Motor neuron (in vitro differentiated cells): ENCODE data around the gene CNOT10. TPM values are rescaled to one million over a fixed set of nuclear protein-coding genes. Genes with fewer than 3 reads are reported as not detected.

Experiments
- ATAC-seq, 8 experiments: fragments of 200-7000 bp; cut with Tn5 transposase; replicated peaks in 6 of 8; 2 replicates each; pipeline ENCODE4 v1.8.0; 2021; ENCODE audit warnings: mild to moderate bottlenecking in 8 of 8, moderate library complexity in 8 of 8
- H3K27ac ChIP-seq, 2 donors: fragments of 250-450 bp; sonication (Bioruptor Pico); 2 replicates each; pipeline ENCODE4 v1.9.0; 2021; ENCODE audit warnings: antibody characterized with exemption in 2 of 2, mild to moderate bottlenecking in 2 of 2, moderate library complexity in 1 of 2
- H3K4me1 ChIP-seq, 2 donors: fragments of 250-450 bp; sonication (Bioruptor Pico); replicated peaks in 1 of 2; 2 replicates each; pipeline ENCODE4 v1.6.1; 2021; ENCODE audit warnings: antibody characterized with exemption in 2 of 2, mild to moderate bottlenecking in 2 of 2, moderate library complexity in 1 of 2
- H3K4me3 ChIP-seq, 5 donors: fragments of 250-450 bp; sonication (Bioruptor Pico); 2 replicates each; pipeline ENCODE4 v1.9.0; 2021; ENCODE audit warnings: antibody characterized with exemption in 5 of 5, mild to moderate bottlenecking in 5 of 5, moderate library complexity in 4 of 5
- WGBS, 10 experiments: fragments of 450-650 bp; shearing (Covaris generic); methylation state at CpG; one replicate each; pipeline ENCODE4 v1.0.0; 2022; 5-methylcytosine and 5-hydroxymethylcytosine counted together
- in situ Hi-C, 9 experiments: fragments of 400-800 bp; cut with MboI; loops; one replicate each; pipeline ENCODE4 v1.15.0; 2021; ENCODE audit warnings: low sequenced_read_pairs in 9 of 9, low pct_unique_long_range_greater_than_20kb in 2 of 9; ENCODE audit not compliant: unreplicated experiment in 9 of 9
- total RNA-seq, 8 experiments: library from RNA; unstranded; fragments of 300-600 nt; gene quantifications; 2 replicates each; pipeline versions ENCODE4 v1.2.3 to v1.2.4, GENCODE V29; 2022

CNOT10 gene
- total RNA-seq, 8 experiments from 2014 or later, result 19.2 to 43.1 (median 33.6) TPM

DNA sequence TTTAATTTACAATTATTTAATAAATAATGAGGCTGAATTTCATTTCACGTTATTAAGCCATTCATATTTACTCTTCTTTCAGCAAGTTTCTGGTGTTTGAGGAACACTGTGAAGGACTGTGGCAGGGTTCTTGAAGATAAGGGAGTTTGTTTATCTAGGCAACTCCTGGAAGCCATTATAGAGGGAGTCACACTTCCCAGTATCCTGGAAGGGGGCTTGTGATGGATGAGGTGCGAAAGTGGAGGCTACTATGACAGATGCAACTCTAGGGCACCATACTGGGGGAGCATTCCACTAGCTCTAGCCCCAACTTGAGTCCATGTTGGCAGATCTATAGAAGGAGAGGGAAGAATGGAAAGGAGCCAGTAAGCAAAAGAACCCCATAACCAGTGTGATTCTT lies 14.4 kb downstream of the CNOT10 start:
- in situ Hi-C loops, result no loop called here
- Histone ChIP-seq H3K4me1 (peaks cover 0 to 4% of the 10 kb centered on the region in 2 donors), H3K4me3 (no peak overlapping the region), H3K27ac (no peak overlapping the region)
- ATAC-seq, result no peak
- WGBS, 10 experiments, result 0 to 100% (median 96%) methylated on average over 1 to 2 of the region's 2 CpGs

DNA sequence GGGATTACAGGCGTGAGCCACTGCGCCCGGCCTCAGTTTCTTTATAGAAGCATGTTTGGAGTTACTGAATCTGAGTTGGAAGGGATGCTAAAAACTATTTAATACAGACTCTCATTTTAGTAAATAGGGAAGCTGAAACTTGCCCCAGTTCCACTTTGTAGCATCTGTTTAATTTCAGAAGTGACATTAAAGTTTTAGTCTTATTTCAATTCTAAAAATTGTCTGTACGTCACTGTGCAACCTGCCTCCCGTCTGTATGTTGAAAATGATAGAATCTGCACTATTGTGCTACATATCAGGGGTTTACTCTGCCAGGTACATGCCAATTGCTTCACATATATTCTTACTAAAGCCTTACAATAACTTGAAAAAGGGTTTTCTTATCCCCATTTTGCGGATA lies 15.3 kb downstream of the CNOT10 start:
- Histone ChIP-seq H3K27ac (no peak overlapping the region), H3K4me3 (no peak overlapping the region), H3K4me1 (peaks cover 0 to 4% of the 10 kb centered on the region in 2 donors)
- WGBS, 10 experiments, result 0 to 100% (median 62%) methylated on average over 1 to 3 of the region's 6 CpGs
- in situ Hi-C loops, result no loop called here
- no peak for ATAC-seq

DNA sequence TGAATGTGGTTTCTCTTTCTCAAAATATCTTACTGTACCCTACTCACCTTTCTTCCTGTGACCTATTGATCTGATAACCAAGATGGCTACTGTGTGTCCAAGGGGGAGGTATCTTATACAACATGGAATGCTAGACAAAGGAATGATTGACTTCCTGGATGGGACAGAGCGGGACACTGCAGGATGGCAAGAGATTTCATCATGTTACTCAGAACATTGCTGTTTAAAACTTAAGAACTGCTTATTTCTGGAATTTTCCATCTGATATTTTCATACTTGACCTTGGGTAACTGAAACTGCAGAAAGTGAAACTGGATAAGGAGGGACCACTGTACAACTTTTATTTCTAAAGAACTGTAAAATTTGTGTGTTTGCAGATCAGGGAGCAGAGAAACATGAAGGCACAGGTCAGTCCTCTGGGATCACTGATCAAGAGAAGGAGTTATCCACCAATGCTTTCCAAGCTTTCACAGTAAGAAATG lies 18.5 kb downstream of the CNOT10 start:
- ATAC-seq, result peak in 5 of 8 experiments; percentile 50 to 90 (median 73)
- in situ Hi-C loops, result no loop called here
- H3K4me1 ChIP-seq, result peaks cover 0 to 4% of the 10 kb centered on the region in 2 donors
- peak overlapping the region; percentile 54 to 81 for H3K27ac ChIP-seq
- WGBS, 10 experiments, result 60 to 100% (median 79%) methylated on average over 1 of the region's 1 CpG; no CpG with 5 or more reads in 2 of the 10 experiments
- H3K4me3 ChIP-seq, result peak overlapping the region in 2 of 5 donors; percentile 1 to 20

DNA sequence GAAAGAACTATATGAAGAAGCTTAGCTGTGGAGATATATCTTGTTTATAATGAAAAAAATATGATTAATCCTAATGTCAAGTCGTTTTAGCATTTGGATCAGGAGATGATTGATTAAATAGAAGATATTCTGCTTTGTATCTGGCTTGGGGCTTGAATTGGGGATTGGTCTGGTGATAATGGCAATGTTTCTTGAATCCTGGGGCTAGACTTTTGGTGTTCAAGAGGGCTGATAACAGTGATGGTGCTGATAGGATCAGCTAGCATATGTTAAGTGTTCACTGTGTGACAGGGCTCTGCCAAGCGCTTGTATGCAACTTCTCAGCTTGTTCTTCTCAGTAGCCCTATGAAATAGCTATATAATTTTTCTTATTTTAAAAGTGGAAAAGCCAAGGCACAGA lies 20.2 kb downstream of the CNOT10 start:
- H3K4me1 ChIP-seq, result peaks cover 0 to 4% of the 10 kb centered on the region in 2 donors
- H3K27ac ChIP-seq, result no peak overlapping the region
- peak in 2 of 8 experiments; percentile 29 to 34 for ATAC-seq
- WGBS, 10 experiments, result 0 to 94% (median 88%) methylated on average over 1 to 2 of the region's 2 CpGs; no CpG with 5 or more reads in 1 of the 10 experiments
- H3K4me3 ChIP-seq, result no peak overlapping the region
- in situ Hi-C loops, result no loop called here

DNA sequence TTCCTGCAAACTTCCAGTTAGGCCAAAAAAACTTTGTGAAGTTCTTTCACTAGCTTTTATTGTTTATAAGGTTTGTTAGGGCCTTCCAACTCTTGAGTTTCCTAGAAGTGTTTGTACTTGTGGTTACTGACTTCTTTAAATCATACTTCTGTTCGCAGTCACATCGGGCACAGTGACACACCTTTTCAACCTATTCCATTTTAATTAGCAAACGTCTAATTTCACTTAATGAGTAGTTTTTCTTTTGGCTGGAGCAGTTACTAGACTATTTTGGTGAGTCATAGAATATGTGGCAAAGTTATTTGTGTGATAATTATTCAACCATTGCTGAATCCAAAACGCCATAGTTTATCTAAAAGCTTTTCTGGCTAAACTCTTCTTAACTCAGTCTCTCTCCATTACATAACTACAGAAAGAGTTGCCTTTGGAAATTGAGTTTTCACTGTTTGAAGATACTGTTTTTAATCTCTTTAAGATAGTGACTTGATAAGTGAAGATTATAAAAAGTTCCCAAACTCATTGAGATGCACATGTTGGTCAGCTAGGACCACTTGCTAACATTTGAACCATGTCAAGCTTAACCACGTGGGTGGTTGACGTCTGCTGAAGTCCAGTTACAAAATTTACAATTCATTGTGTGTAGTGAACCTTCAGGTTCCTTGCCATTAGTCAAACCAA lies 21.5 kb downstream of the CNOT10 start:
- Histone ChIP-seq H3K27ac (no peak overlapping the region), H3K4me3 (no peak overlapping the region), H3K4me1 (peaks cover 0 to 4% of the 10 kb centered on the region in 2 donors)
- in situ Hi-C loops, result no loop called here
- no peak for ATAC-seq
- 42 to 97% (median 80%) methylated on average over 1 to 6 of the region's 6 CpGs for WGBS, 10 experiments

DNA sequence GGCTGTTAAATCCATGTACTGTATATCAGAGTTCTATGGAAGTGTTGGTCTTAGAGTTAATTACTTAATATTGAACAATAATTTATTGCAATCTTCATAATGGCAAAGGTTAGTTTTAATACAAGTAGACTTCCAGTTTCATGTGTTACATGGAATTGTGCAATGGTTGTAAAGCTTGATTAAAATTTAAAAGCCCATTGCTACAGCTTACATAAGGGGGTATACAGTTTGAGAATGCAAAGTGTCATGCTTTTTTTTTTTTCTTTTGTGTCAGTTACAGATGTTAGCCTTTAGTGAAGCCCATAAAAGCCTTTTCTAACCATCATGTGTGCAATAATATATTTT lies 22.0 kb downstream of the CNOT10 start:
- ATAC-seq, result no peak
- Histone ChIP-seq H3K27ac (no peak overlapping the region), H3K4me3 (no peak overlapping the region), H3K4me1 (peaks cover 0 to 4% of the 10 kb centered on the region in 2 donors)
- in situ Hi-C loops, result no loop called here

DNA sequence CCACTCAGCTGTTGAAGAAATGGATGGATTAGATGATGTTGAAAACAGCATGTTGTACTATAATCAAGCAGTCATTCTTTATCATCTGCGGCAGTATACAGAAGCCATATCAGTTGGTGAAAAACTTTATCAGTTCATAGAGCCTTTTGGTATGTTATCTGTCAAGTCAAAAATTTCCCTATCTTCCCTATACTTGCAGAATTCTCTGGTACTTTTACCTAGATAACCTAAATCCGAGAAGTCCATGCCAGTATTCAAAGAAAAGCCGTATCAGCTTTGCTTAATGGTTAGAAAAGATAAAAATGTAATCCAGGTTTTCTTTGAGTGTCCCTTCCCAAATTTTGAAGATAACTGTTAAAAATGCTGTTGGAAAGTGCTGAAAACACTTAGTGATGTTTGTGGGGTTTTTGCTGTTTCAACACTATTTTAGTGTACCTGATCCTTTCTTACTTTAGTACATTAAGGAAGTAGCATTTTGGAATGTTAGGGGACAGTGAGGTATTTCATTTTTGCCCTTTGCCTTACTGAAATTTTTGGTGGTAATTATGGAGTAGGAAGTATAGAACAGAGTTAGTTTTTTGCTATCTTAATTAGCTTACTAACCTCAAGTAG lies 23.8 kb downstream of the CNOT10 start:
- Histone ChIP-seq H3K4me3 (no peak overlapping the region), H3K4me1 (no peaks in the 10 kb centered on the region), H3K27ac (no peak overlapping the region)
- ATAC-seq, result no peak
- WGBS, 10 experiments, result 92 to 100% (median 100%) methylated on average over 2 to 3 of the region's 3 CpGs; no CpG with 5 or more reads in 2 of the 10 experiments
- in situ Hi-C loops, result no loop called here

DNA sequence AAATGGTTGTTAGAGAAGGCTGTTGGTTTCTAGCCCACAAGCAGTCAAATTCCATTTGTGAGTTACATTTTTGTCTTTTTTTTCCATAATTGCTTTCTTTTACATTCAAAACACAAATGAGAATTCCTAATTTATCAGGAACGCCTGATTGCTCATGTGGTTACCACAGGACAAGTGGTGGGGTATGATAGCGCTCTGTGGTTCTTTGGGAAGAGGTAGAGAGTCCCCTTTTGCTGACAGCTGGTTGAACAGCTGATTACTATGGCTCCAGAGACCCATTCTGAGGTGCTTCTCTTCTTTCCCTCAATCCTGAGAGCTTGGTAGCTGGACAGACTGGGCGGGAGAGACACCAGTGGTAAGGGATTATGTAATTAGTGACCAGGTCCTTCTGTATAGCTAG lies 24.4 kb downstream of the CNOT10 start:
- no peak overlapping the region for H3K27ac ChIP-seq
- WGBS, 10 experiments, result 86 to 100% (median 98%) methylated on average over 1 to 3 of the region's 3 CpGs; no CpG with 5 or more reads in 2 of the 10 experiments
- in situ Hi-C loops, result no loop called here

DNA sequence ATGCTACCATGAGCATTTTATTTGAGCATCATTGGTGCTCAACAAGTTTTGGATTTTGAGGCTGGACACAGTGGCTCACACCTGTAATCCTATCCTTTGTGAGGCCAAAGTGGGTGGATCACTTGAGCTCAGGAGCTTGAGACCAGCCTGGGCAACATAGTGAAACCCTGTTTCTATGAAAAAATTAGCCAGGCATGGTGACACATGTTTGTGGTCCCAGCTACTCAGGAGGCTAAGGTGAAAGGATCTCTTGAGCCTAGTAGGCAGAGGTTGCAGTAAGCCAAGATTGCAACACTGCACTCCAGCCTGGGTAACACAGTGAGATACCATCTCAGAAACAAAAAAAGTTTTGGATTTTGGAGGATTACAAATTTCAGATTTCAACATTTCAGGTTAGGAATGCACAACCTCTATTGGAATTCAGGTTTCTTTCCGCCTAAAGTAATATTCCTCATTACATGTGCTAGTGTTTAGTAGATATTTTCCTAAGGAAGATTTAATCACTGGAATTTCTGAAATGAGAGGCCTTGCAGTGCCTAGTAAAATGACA lies 27.6 kb downstream of the CNOT10 start:
- WGBS, 10 experiments, result 88 to 100% (median 100%) methylated on average over 1 of the region's 1 CpG; no CpG with 5 or more reads in 2 of the 10 experiments
- no peak for ATAC-seq
- in situ Hi-C loops, result no loop called here
- Histone ChIP-seq H3K4me3 (no peak overlapping the region), H3K4me1 (no peaks in the 10 kb centered on the region), H3K27ac (no peak overlapping the region)

More for the DNA sequence above, 24.4 kb downstream of the CNOT10 start:
- H3K4me3 ChIP-seq, result no peak overlapping the region
- no peaks in the 10 kb centered on the region for H3K4me1 ChIP-seq
- no peak for ATAC-seq

DNA sequence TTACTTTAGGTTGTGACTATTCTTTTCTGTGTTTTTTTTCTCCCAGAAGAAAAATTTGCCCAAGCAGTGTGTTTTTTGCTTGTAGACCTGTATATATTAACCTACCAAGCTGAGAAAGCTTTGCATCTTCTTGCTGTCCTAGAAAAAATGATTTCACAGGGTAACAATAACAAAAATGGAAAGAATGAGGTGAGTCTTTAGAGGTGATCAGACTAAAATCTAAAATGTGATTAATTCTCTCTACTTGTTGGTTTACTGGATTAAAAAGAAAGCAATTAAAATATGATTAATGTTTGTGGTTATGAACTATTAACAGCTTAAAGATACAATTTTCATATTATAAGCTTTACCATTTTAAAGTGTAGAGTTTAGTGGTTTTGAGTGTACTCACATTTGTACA lies 28.2 kb downstream of the CNOT10 start:
- in situ Hi-C loops, result no loop called here
- no peak for ATAC-seq
- Histone ChIP-seq H3K4me1 (no peaks in the 10 kb centered on the region), H3K27ac (no peak overlapping the region), H3K4me3 (no peak overlapping the region)

DNA sequence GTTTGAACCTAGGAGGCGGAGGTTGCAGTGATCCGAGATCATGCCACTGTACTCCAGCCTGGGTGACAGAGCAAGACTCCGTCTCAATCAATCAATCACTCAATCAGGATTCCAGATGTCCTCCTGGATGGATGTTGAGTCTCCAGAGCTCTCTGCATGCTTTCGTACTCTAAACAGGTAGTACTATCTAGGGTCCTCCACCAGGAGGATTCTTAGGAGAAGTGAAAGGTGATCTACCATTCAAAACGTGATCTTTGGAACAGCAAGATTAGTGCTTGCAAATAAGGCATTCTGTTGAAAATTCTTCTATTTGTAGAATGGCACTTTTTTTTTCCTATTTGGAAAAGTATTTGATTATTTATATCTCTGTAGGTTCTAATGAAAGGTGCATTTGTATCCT lies 34.3 kb downstream of the CNOT10 start:
- no peaks in the 10 kb centered on the region for H3K4me1 ChIP-seq
- no peak for ATAC-seq
- H3K4me3 ChIP-seq, result no peak overlapping the region
- in situ Hi-C loops, result no loop called here
- WGBS, 10 experiments, result 83 to 100% (median 94%) methylated on average over 1 to 5 of the region's 5 CpGs; no CpG with 5 or more reads in 2 of the 10 experiments
- H3K27ac ChIP-seq, result no peak overlapping the region

DNA sequence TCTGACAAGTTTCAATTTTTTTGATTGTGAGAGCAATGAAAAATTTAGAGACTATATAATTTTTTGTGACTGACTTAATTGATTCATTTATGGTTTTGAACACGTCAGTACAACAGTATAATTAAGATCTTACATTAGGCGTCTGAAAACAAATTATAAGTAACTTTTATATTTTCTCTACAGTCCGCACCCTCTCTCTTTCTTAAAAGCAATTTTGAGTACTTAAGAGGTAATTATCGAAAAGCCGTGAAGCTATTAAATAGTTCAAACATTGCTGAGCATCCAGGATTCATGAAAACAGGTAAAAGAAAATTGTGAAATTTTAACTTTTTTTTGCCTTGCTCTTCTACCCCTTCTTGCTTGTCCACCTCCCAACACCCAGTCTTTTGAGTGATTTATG lies 34.9 kb downstream of the CNOT10 start:
- no peak for ATAC-seq
- in situ Hi-C loops, result no loop called here
- H3K27ac ChIP-seq, result no peak overlapping the region
- 91 to 96% (median 95%) methylated on average over 3 to 5 of the region's 5 CpGs for WGBS, 10 experiments
- H3K4me1 ChIP-seq, result no peaks in the 10 kb centered on the region
- H3K4me3 ChIP-seq, result no peak overlapping the region

DNA sequence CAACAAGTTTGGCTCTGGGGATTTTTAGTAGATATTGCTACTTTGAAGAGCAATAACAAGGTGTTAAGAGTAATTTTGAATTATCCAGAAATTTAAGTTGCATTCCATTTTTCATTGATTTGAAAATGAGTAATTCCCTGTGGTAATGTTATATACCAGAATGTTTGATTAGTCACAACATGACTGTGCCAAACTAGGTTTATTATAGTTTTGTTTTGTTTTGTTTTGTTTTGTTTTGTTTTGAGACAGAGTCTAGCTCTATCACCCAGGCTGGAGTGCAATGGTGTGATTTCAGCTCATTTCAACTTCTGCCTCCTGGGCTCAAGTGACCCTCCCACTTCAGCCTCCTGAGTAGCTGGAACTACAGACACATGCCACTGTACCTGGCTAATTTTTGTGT lies 40.7 kb downstream of the CNOT10 start:
- in situ Hi-C loops, result loop anchor here in 2 of 9 experiments (25.0 kb wide), 1 partner anchor 212 kb away; no protein-coding TSS in a partner anchor
- H3K4me3 ChIP-seq, result no peak overlapping the region
- ATAC-seq, result no peak
- H3K4me1 ChIP-seq, result no peaks in the 10 kb centered on the region
- H3K27ac ChIP-seq, result no peak overlapping the region
